GM19452 (cell line): ENCODE data around the gene STAP2.

Experiments
- ATAC-seq: cut with Tn5 transposase; IDR thresholded peaks from one replicate; pipeline ENCODE4 v1.9.1; 2021; ENCODE audit not compliant: unreplicated experiment

The STAP2 gene

GRCh38 chr19:4338441-4339355, at the start of gene STAP2:
Gene STAP2, minus strand, starts transcription at chr19:4338827. Its CDS starts 74 bp downstream, at chr19:4338753.
- no peak for ATAC-seq

GRCh38 chr19:4386041-4386782, 47.6 kb upstream of the STAP2 start:
- ATAC-seq: no peak

DNA sequence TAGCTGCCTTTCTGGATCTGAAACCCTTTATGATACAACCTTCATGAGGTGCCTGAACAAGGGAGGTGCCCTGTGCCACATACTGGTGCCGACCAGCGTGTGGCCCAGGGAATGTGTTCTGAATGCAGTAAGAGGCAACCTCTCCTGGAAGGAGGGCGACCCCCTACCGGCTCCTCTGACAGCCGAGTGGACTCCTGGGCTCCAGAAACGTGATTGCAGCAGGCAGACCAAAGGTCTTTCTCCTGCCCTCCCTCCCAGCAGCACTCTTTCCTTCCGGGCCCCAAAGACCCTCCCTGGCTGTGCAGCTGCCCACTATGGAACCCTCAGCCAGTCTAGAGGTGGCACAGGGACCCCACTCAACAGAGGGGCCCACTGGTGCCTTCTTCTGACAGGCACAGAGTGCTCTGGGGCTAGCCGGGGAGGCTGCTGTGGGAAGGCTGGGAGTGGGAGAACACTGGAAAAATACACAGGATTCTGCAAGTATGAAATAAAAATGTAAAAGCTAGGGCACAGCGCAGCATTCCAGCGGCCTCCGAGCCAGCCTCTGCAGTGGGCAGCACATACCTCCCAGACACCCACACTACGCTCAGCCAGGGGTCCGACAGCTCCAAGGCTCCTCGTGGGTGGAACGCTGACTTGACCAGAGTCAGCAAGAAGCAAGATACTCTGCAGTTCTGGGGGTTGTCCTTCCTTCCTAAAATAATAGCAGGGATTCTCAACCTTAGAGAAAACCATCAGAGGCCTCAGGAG, 46.8 kb upstream of the STAP2 start:
- ATAC-seq: no peak

GRCh38 chr19:4380254-4380727, 41.7 kb upstream of the STAP2 start:
- ATAC-seq: no peak

- ATAC-seq: no peak
Measured at GRCh38 chr19:4379383-4380253, 41.0 kb upstream of the STAP2 start.

GRCh38 chr19:4378886-4379285, 40.3 kb upstream of the STAP2 start:
- ATAC-seq: no peak

DNA sequence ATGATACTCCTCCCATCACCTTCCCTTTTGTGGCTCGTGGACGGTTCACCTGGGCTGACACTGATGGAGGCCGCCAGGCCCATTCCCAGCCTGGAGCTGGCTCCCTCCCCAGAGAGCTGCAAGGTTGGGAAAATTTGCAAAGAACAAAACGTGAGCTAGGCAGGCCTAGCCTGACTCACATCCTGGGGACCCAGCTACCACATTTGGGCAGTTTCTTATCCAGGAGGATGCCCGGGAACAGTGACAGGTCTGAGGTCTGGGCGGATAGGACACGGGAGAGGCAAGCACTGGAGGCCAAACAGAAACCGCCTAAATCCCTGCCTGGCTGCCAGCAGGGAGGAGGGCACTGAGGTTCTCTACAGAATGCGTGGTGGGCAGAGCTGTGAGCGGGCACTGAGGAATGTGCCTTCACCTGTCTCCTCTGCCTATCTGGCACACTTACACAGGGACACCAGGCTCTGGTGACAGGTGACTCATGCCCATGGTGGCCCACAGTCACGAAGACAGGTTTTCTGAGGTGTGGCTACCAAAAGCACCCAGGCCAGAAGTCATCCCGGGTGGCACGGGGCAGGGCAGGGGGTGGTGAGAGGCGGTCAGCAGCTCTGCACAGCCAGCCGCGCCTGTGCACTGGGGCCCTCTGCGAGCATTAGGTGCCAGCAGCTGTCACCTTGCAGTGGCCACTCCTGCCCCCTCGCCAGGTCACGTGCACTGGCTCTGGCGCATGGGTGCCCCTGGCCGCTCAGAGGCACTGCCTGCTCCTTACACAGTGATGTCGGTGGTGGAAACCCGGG, 38.6 kb upstream of the STAP2 start:
- no peak for ATAC-seq

GRCh38 chr19:4376671-4376990, 38.0 kb upstream of the STAP2 start:
- no peak for ATAC-seq

GRCh38 chr19:4376028-4376670, 37.5 kb upstream of the STAP2 start:
- no peak for ATAC-seq

GRCh38 chr19:4375164-4376027, 36.8 kb upstream of the STAP2 start:
- ATAC-seq: peak; percentile 57

GRCh38 chr19:4374498-4375163, 36.0 kb upstream of the STAP2 start:
- ATAC-seq: no peak

GRCh38 chr19:4373601-4374497, 35.2 kb upstream of the STAP2 start:
- ATAC-seq: no peak

GRCh38 chr19:4373013-4373367, 34.4 kb upstream of the STAP2 start:
- ATAC-seq: no peak

DNA sequence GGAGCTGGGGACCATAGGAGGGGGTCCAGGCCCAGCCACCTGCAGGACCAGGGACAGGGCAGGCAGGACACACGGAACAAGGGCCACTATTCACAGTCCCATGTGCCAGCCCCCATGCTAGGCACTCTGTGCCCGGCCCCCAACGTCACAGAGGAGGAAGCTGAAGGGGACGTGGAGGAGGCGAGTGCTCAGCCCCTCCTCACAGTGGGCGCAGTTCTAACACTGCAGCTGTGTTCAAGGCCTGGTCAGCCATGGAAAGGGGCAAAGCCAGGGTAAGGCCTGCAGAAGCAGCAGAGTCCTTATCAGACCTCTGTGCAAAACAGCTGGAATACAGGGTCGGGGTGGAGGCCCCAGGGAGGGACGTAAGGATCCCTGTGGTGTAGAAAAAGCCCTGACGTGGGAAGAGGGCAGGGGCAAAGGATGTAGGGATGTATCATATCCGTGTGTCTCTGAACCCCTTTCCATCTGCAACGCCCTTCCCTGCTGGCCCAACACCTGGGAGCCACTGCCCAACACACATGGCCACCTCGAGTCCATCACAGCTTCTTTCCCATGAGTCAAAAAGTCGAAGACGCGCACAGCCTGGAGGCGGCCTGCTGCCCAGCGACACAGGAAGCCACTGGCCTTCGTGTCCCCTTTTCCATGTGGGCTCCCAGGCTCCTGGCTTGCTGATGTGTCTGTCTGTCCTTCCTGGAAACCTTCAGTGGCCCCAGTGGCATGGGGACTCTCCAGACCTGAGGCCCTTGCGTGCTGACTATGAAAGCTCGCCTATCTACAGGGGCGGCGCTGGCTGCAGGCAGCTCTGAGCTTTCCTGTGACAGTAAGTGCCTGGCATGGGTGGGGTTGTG, 33.8 kb upstream of the STAP2 start:
- ATAC-seq: no peak

DNA sequence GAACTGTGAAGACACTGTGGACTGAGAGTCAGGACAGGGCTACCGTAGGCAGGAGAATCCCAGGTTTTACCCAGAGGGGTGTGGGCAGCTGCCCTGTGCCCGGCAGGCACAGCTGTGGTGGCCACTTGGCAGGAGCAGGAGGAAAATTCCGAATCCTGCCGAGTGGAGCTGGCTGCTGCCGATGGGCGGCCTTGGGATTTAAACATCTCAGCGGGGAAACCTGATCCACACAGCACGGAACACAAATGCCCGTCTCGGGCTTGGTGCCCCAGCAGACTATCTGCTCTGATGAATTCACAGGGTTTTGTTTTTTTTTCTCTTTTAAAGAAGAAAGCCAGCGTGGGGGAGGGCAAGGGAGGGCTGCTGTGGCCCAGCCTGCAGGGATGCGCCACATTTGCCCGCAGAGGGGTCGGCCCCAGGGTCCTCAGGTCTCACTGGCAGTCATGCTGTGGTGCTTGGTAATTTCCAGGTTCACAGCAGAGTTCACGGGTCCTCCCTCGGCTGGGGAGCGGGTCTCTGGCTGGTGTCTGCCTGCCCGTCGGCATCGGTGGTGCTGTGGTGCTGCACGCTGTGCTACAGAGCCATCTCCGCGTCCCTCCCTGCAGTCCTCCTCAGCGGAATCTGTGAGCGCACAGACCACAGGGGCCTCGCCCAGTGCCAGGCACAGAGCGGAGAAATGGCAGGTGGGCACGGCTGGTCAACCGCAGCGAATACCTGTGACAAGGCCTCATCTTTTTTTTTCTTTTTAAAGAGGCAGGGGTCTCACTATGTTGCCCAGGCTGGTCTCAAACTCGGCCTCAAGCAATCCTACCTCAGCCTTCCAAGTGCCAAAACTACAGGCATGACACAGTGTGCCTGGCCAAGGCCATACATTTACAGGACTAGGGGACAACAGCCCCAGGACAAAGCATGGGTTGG, 32.9 kb upstream of the STAP2 start:
- no peak for ATAC-seq
